ENCODE data around the gene APBA2. TPM values are rescaled to one million over a fixed set of nuclear protein-coding genes. Genes with fewer than 3 reads are reported as not detected.

Gene APBA2
- total RNA-seq, 1 donor from 2014 or later = 4.2 TPM

DNA sequence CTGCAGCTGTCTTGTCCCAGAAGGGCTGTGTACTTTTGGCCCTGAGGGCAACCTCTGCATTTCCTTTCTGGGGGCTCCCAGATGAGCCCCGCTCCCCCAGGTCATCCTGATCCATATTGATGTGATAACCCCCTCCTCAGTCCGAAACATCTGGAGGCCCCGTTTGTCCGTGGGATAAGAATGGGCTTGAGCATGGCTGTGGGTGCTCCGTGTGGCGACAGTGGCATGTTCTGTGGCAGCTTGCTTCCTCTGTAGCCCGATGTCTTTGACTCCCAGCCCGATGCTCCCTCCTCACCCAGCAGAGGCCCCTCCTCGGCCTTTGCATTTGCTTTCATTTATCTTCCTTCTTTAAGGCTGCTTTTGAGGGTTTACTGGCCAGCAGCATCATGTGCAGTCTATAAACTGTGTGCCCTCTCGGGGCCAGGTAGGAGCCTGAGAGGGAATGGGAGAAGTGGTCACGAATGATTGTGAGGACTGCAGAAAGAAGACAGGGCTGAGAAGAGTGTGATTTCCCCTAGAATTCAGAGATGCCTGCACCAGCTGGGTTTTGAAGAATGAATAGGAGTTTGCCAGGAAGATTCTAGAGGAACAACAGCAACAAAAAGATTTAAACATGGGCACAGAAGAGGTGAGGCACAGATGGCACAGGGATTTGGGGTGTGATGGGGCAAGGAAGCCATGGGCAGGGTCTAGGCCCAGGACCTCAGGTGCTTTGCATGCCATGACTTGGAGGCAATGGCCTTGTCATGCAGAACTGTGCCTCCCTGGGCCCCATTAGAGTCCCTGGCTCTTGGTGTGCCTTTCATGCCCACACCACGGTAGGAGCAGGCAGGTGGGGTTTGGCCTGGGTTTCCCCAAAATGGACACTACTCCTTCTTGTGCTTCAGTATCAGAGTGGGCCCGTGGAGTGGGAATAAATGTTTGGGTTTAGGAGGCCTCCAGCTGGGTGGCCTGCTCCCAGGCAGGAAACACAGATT, 34.2 kb downstream of the APBA2 start:
- H3K4me1 ChIP-seq (ENCODE audit: control insufficient read depth in 3 of 3, insufficient read depth in 3 of 3, low read length in 3 of 3) = no peaks in the 10 kb centered on the region

DNA sequence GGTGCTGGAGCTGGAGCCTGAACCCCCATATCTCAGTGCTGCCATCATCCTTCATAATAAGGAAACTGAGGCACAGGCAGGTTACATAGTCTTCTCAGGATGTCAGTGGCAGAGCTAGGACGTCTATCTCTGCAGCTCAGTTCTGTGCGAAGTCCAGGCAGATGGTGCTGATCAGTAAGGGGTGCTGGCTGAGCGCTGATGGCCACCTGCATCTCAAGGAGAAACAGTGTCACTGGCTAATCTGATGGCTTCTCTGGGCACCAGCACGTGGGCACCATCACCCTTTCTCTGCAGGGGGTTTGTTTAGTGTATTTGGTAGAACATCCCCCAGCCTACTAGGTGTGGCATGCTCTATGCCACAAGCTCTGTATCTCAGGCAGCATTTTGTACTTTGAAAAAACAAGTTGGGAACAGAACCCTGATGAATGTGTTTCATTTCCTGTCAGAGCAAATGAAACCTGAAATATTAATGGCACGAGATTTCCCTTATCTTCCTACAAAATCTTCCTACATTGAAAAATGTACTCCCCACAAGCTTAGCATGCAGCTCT, 35.1 kb downstream of the APBA2 start:
- no peak overlapping the region for H3K4me3 ChIP-seq (ENCODE audit: low read length in 3 of 3)
- H3K4me1 ChIP-seq (ENCODE audit: control insufficient read depth in 3 of 3, insufficient read depth in 3 of 3, low read length in 3 of 3) = no peaks in the 10 kb centered on the region
- H3K27ac ChIP-seq (ENCODE audit: low read depth, low read length) = no peak overlapping the region
- H3K36me3 ChIP-seq (ENCODE audit: control insufficient read depth in 3 of 3, insufficient read depth in 3 of 3, low read length in 3 of 3) = no peaks in the 10 kb centered on the region
- H3K9ac ChIP-seq (ENCODE audit: low read depth in 1 of 3, low read length in 3 of 3) = no peak overlapping the region
- H3K27me3 ChIP-seq (ENCODE audit: control insufficient read depth in 3 of 3, insufficient read depth in 3 of 3, low read length in 3 of 3) = peaks cover 6 to 21% (median 21%) of the 10 kb centered on the region in 3 donors
- H3K9me3 ChIP-seq (ENCODE audit: control insufficient read depth in 3 of 3, low read length in 3 of 3) = peaks cover 0 to 3% (median 0%) of the 10 kb centered on the region in 3 donors

More for the DNA sequence above, 34.2 kb downstream of the APBA2 start:
- H3K27ac ChIP-seq (ENCODE audit: low read depth, low read length) = no peak overlapping the region
- peaks cover 14 to 23% (median 21%) of the 10 kb centered on the region in 3 donors for H3K27me3 ChIP-seq (ENCODE audit: control insufficient read depth in 3 of 3, insufficient read depth in 3 of 3, low read length in 3 of 3)
- no peaks in the 10 kb centered on the region for H3K36me3 ChIP-seq (ENCODE audit: control insufficient read depth in 3 of 3, insufficient read depth in 3 of 3, low read length in 3 of 3)
- H3K9ac ChIP-seq (ENCODE audit: low read depth in 1 of 3, low read length in 3 of 3) = no peak overlapping the region
- H3K9me3 ChIP-seq (ENCODE audit: control insufficient read depth in 3 of 3, low read length in 3 of 3) = peaks cover 0 to 3% (median 0%) of the 10 kb centered on the region in 3 donors
- H3K4me3 ChIP-seq (ENCODE audit: low read length in 3 of 3) = no peak overlapping the region

DNA sequence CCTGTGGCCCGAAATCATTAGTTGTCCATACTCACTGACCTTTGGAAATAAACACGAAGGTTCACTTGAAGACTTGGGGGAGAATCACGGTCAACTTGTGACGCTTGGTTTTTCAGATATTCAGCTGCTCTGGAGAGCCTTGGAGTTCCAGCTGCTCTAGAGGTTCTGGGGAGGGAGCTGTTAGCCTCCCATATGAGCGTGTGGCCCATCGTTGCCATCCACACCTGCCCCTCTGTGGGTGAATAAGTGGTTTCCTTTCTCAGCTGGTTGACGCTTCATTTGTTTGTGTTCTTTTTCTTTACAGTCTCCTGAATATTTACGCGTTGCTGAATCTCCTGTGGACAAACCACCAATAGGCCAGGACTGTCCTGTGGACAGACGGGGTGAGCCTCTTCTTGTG, 35.6 kb downstream of the APBA2 start:
- H3K27ac ChIP-seq (ENCODE audit: low read depth, low read length) = no peak overlapping the region
- peaks cover 0 to 3% (median 0%) of the 10 kb centered on the region in 3 donors for H3K9me3 ChIP-seq (ENCODE audit: control insufficient read depth in 3 of 3, low read length in 3 of 3)
- no peaks in the 10 kb centered on the region for H3K4me1 ChIP-seq (ENCODE audit: control insufficient read depth in 3 of 3, insufficient read depth in 3 of 3, low read length in 3 of 3)
- peaks cover 3 to 21% (median 18%) of the 10 kb centered on the region in 3 donors for H3K27me3 ChIP-seq (ENCODE audit: control insufficient read depth in 3 of 3, insufficient read depth in 3 of 3, low read length in 3 of 3)
- H3K4me3 ChIP-seq (ENCODE audit: low read length in 3 of 3) = no peak overlapping the region
- H3K36me3 ChIP-seq (ENCODE audit: control insufficient read depth in 3 of 3, insufficient read depth in 3 of 3, low read length in 3 of 3) = no peaks in the 10 kb centered on the region
- no peak overlapping the region for H3K9ac ChIP-seq (ENCODE audit: low read depth in 1 of 3, low read length in 3 of 3)

DNA sequence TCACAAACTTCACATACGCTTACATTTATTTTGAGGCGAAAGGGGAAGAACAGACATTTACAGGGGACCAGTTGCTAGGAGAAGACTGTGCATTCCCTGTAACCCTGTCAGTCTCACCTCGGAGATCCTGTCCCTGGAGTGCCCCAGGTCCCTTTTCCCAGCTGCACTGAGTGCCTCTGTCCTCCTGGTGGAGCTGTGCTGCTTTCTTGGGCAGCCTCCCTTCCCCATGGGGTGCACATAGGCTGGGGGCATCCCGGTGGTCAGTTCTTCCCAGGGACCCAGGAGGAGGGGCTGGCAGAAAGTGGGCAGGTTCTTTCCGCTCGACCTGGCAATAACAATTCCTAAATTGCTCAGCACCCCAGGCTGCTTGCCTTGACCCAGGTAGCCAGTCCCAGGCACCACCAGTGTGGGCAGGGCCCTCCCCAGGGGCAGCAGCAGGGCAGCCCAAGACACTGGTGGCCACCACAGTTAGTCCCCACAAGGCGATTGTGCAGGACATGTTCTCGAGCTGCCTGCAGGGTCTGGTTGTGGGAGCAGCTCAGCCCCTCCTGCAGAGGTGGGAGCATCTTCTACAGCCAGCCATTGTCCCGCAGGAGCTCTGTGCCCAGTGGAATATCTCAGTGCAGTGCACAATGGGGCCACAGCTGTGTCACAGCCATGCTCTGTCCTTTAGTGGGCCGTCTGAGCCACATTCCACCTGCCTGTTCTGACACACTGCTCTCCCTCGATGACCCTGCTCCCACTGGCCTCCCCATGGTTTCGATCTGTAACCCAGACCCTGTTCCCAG, 36.3 kb downstream of the APBA2 start:
- Histone ChIP-seq H3K4me3 (ENCODE audit: low read length in 3 of 3) (no peak overlapping the region), H3K36me3 (ENCODE audit: control insufficient read depth in 3 of 3, insufficient read depth in 3 of 3, low read length in 3 of 3) (no peaks in the 10 kb centered on the region), H3K9me3 (ENCODE audit: control insufficient read depth in 3 of 3, low read length in 3 of 3) (peaks cover 0 to 3% (median 0%) of the 10 kb centered on the region in 3 donors), H3K27ac (ENCODE audit: low read depth, low read length) (no peak overlapping the region), H3K27me3 (ENCODE audit: control insufficient read depth in 3 of 3, insufficient read depth in 3 of 3, low read length in 3 of 3) (peaks cover 3 to 21% (median 15%) of the 10 kb centered on the region in 3 donors), H3K9ac (ENCODE audit: low read depth in 1 of 3, low read length in 3 of 3) (no peak overlapping the region), H3K4me1 (ENCODE audit: control insufficient read depth in 3 of 3, insufficient read depth in 3 of 3, low read length in 3 of 3) (no peaks in the 10 kb centered on the region)

DNA sequence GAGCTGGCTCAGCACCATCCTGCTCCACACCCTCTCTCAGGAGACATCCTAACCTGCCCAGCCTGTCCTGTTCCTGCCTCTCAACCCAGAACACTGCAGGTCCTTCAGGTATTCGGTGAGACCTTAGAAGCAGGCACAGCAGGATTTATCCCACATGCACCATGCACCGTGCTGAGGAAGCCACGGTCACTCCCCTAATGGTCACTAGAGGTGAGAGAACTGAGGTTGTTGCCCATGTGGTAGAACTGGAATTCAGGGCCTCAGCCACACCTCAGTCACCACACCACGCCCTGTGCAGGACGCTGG, 36.9 kb downstream of the APBA2 start:
- Histone ChIP-seq H3K36me3 (ENCODE audit: control insufficient read depth in 3 of 3, insufficient read depth in 3 of 3, low read length in 3 of 3) (no peaks in the 10 kb centered on the region), H3K9ac (ENCODE audit: low read depth in 1 of 3, low read length in 3 of 3) (no peak overlapping the region), H3K9me3 (ENCODE audit: control insufficient read depth in 3 of 3, low read length in 3 of 3) (peaks cover 0 to 3% (median 0%) of the 10 kb centered on the region in 3 donors), H3K27ac (ENCODE audit: low read depth, low read length) (no peak overlapping the region), H3K27me3 (ENCODE audit: control insufficient read depth in 3 of 3, insufficient read depth in 3 of 3, low read length in 3 of 3) (peaks cover 3 to 21% (median 14%) of the 10 kb centered on the region in 3 donors), H3K4me3 (ENCODE audit: low read length in 3 of 3) (no peak overlapping the region), H3K4me1 (ENCODE audit: control insufficient read depth in 3 of 3, insufficient read depth in 3 of 3, low read length in 3 of 3) (no peaks in the 10 kb centered on the region)

DNA sequence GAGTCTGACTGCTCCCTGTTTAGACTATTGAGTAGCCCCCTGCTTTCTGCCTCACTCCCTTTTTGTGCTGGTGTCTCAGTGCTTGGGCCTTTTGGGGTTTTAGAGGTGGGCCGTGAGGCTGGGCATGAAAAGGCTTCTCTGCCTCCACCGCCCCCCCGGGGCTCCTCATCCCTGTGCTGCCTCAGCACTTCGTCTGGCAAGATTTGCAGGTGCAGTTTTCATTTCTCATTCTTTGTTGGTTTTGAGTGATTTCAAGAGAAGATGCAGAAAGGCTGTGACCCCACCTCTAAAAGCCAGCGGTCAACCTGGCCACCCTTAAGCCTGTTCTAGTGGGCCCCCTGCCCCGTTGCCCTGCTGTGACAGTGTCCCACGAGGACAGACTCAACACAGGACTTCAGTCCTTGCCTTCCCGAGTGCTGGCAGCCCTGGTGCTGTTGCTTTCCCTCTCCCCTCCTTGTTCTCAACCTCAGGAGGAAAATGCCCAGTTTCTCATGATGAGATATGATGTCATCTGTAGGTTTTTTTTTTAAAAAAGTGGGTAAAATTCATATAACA, 38.0 kb downstream of the APBA2 start:
- peaks cover 0 to 3% (median 0%) of the 10 kb centered on the region in 3 donors for H3K9me3 ChIP-seq (ENCODE audit: control insufficient read depth in 3 of 3, low read length in 3 of 3)
- H3K36me3 ChIP-seq (ENCODE audit: control insufficient read depth in 3 of 3, insufficient read depth in 3 of 3, low read length in 3 of 3) = no peaks in the 10 kb centered on the region
- H3K27ac ChIP-seq (ENCODE audit: low read depth, low read length) = no peak overlapping the region
- H3K4me3 ChIP-seq (ENCODE audit: low read length in 3 of 3) = no peak overlapping the region
- H3K27me3 ChIP-seq (ENCODE audit: control insufficient read depth in 3 of 3, insufficient read depth in 3 of 3, low read length in 3 of 3) = peaks cover 3 to 14% (median 10%) of the 10 kb centered on the region in 3 donors
- H3K4me1 ChIP-seq (ENCODE audit: control insufficient read depth in 3 of 3, insufficient read depth in 3 of 3, low read length in 3 of 3) = no peaks in the 10 kb centered on the region
- no peak overlapping the region for H3K9ac ChIP-seq (ENCODE audit: low read depth in 1 of 3, low read length in 3 of 3)

DNA sequence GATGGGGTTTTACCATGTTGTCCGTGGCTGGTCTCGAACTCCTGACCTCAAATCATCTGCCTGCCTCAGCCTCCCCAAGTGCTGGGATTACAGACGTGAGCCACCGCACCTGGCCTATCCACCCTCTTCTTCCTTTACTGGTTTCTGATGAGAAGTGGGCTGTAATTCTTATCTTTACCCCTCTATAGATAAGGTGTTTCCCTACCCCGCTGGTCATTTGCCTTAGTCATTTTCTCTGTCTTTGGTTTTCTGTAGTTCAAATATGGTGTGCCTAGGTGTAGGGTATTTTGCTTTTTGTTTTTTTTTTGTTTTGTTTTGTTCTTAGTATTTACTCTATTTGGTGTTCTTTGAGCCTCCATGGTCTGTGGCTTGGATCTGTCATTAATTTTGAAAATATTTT, 41.3 kb downstream of the APBA2 start:
- Histone ChIP-seq H3K27ac (ENCODE audit: low read depth, low read length) (no peak overlapping the region), H3K9ac (ENCODE audit: low read depth in 1 of 3, low read length in 3 of 3) (no peak overlapping the region), H3K4me1 (ENCODE audit: control insufficient read depth in 3 of 3, insufficient read depth in 3 of 3, low read length in 3 of 3) (no peaks in the 10 kb centered on the region), H3K27me3 (ENCODE audit: control insufficient read depth in 3 of 3, insufficient read depth in 3 of 3, low read length in 3 of 3) (peaks cover 0 to 4% (median 3%) of the 10 kb centered on the region in 3 donors), H3K9me3 (ENCODE audit: control insufficient read depth in 3 of 3, low read length in 3 of 3) (peaks cover 0 to 3% (median 0%) of the 10 kb centered on the region in 3 donors), H3K36me3 (ENCODE audit: control insufficient read depth in 3 of 3, insufficient read depth in 3 of 3, low read length in 3 of 3) (no peaks in the 10 kb centered on the region), H3K4me3 (ENCODE audit: low read length in 3 of 3) (no peak overlapping the region)

DNA sequence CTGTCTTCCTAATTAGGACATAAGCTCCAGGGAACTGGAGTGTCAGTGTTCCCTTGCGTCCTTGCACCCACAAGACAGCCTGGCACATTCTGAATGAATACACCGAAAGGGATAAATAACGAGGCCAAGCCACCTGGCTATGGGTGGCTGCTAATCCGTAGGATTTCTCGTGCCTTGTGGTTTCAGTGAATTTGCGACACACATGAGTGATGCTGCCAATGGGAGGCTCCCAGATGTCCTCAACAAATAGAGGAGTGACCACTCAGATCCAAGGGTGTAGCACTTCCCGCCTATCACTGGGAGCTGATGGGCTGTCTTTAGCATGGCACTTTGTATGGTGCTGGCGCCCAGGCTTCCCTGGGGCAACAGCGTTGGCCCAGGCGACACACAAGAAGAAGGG, 43.4 kb downstream of the APBA2 start:
- no peak overlapping the region for H3K4me3 ChIP-seq (ENCODE audit: low read length in 3 of 3)
- H3K36me3 ChIP-seq (ENCODE audit: control insufficient read depth in 3 of 3, insufficient read depth in 3 of 3, low read length in 3 of 3) = no peaks in the 10 kb centered on the region
- no peaks in the 10 kb centered on the region for H3K9me3 ChIP-seq (ENCODE audit: control insufficient read depth in 3 of 3, low read length in 3 of 3)
- peaks cover 0 to 5% (median 0%) of the 10 kb centered on the region in 3 donors for H3K27me3 ChIP-seq (ENCODE audit: control insufficient read depth in 3 of 3, insufficient read depth in 3 of 3, low read length in 3 of 3)
- no peaks in the 10 kb centered on the region for H3K4me1 ChIP-seq (ENCODE audit: control insufficient read depth in 3 of 3, insufficient read depth in 3 of 3, low read length in 3 of 3)
- no peak overlapping the region for H3K27ac ChIP-seq (ENCODE audit: low read depth, low read length)
- H3K9ac ChIP-seq (ENCODE audit: low read depth in 1 of 3, low read length in 3 of 3) = no peak overlapping the region

DNA sequence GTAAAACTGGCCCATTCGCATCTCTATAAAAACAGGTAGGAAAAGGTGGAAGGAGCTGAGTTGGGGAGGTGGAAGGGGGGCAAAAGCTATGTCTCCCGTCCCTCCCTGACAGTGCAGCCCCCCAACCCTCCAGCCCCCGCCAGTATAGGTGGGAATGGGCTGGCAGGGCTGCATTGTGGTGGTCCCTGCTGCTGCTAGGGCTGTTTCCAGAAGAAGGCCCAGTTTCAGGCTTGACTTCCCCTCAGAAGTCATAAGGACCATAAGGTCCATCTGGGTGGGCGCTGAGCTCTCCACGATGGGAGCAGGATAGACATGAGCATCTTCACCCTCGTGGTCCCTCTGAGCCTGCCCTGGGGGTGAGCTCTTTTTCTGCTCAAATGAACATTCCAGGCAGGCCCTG, 44.2 kb downstream of the APBA2 start:
- no peak overlapping the region for H3K4me3 ChIP-seq (ENCODE audit: low read length in 3 of 3)
- H3K27ac ChIP-seq (ENCODE audit: low read depth, low read length) = no peak overlapping the region
- H3K9ac ChIP-seq (ENCODE audit: low read depth in 1 of 3, low read length in 3 of 3) = no peak overlapping the region
- no peaks in the 10 kb centered on the region for H3K9me3 ChIP-seq (ENCODE audit: control insufficient read depth in 3 of 3, low read length in 3 of 3)
- H3K27me3 ChIP-seq (ENCODE audit: control insufficient read depth in 3 of 3, insufficient read depth in 3 of 3, low read length in 3 of 3) = peaks cover 0 to 7% (median 0%) of the 10 kb centered on the region in 3 donors
- no peaks in the 10 kb centered on the region for H3K36me3 ChIP-seq (ENCODE audit: control insufficient read depth in 3 of 3, insufficient read depth in 3 of 3, low read length in 3 of 3)
- H3K4me1 ChIP-seq (ENCODE audit: control insufficient read depth in 3 of 3, insufficient read depth in 3 of 3, low read length in 3 of 3) = no peaks in the 10 kb centered on the region
